CD4-positive, alpha-beta T cell (primary cell): ENCODE data around the gene XPC. TPM values are rescaled to one million over a fixed set of nuclear protein-coding genes. Genes with fewer than 3 reads are reported as not detected.
A peak's percentile ranks its signal among the peaks of the same experiment; 100 is the strongest.

Source experiments
- ATAC-seq: fragments of 200-7000 bp; cut with Tn5 transposase; one replicate; pipeline ENCODE4 v1.10.0; 2022; ENCODE audit warnings: mild to moderate bottlenecking; ENCODE audit not compliant: poor library complexity
- CTCF ChIA-PET: fragments of 350-600 bp; sonication (Branson Sonifier 250); formaldehyde crosslinking; loops from one replicate; lab custom pipeline; 2021; ENCODE audit warnings: antibody characterized with exemption, inconsistent platforms; lab: Charles Lee
- POLR2A ChIA-PET: fragments of 350-600 bp; sonication (Branson Sonifier 250); formaldehyde crosslinking; loops from one replicate; lab custom pipeline; 2021; ENCODE audit warnings: antibody characterized with exemption, inconsistent platforms; lab: Charles Lee
- DNase-seq, 14 experiments: peaks; one replicate each; pipeline ENCODE4 v3.0.0-alpha.2; 2013 to 2020; ENCODE audit warnings: mixed read lengths in 2 of 14
- H3K27ac ChIP-seq, 2 donors: one replicate each; pipeline versions ENCODE4 v1.5.1 to v1.7.0; 2013; ENCODE audit warnings: low read length in 2 of 2, low read depth in 1 of 2, mild to moderate bottlenecking in 1 of 2
- H3K27me3 ChIP-seq, 2 experiments: 1 replicate in 1 of 2; 2 replicates in 1 of 2; pipeline versions ENCODE4 v1.6.1 to v1.7.0; 2013; ENCODE audit warnings: low read length in 2 of 2, control low read depth in 1 of 2, mild to moderate bottlenecking in 1 of 2, moderate library complexity in 1 of 2; ENCODE audit not compliant: insufficient read depth in 2 of 2, control insufficient read depth in 1 of 2
- H3K36me3 ChIP-seq: one replicate; pipeline ENCODE4 v1.6.1; 2013; ENCODE audit warnings: low read length, control low read depth; ENCODE audit not compliant: insufficient read depth
- H3K4me1 ChIP-seq: one replicate; pipeline ENCODE4 v1.6.1; 2013; ENCODE audit warnings: low read length, control low read depth; ENCODE audit not compliant: insufficient read depth
- H3K4me3 ChIP-seq: one replicate; pipeline ENCODE4 v1.5.1; 2013; ENCODE audit warnings: mild to moderate bottlenecking, low read length, moderate library complexity
- H3K9me3 ChIP-seq, 2 experiments: 1 replicate in 1 of 2; 2 replicates in 1 of 2; pipeline versions ENCODE4 v1.6.1 to v1.7.0; 2013; ENCODE audit warnings: low read length in 2 of 2, mild to moderate bottlenecking in 2 of 2, control low read depth in 1 of 2, moderate library complexity in 1 of 2; ENCODE audit not compliant: control insufficient read depth in 1 of 2, insufficient read depth in 1 of 2
- H3K27ac Mint-ChIP-seq: one replicate; pipeline ENCODE4 v1.8.0; 2020; ENCODE audit warnings: mixed read lengths
- H3K27me3 Mint-ChIP-seq: one replicate; pipeline ENCODE4 v1.8.0; 2021; ENCODE audit warnings: mixed read lengths
- H3K36me3 Mint-ChIP-seq: one replicate; pipeline ENCODE4 v1.8.0; 2021; ENCODE audit warnings: low read depth, mixed read lengths
- H3K4me1 Mint-ChIP-seq: one replicate; pipeline ENCODE4 v1.8.0; 2021; ENCODE audit warnings: low read depth, mixed read lengths
- H3K4me3 Mint-ChIP-seq: one replicate; pipeline ENCODE4 v1.8.0; 2020; ENCODE audit warnings: mild to moderate bottlenecking, mixed read lengths
- H3K9me3 Mint-ChIP-seq: one replicate; pipeline ENCODE4 v1.8.0; 2020; ENCODE audit warnings: mixed read lengths
- CTCF ChIP-seq: fragments of 200-600 bp; IDR thresholded peaks from one replicate; pipeline ENCODE4 v1.8.0; 2022; ENCODE audit warnings: antibody characterized with exemption, mild to moderate bottlenecking
- intact Hi-C, 2 experiments: fragments of 100-400 bp; cut with DNase I in 1 of 2; cut with micrococcal nuclease in 1 of 2; formaldehyde crosslinking; loops; one replicate each; pipeline versions ENCODE4 v1.15.1 to v1.9.0; 2023 to 2025; cut with DNase I, micrococcal nuclease
- total RNA-seq, 174 experiments: library from RNA in 2 of 174; stranded (reverse) in 2 of 174; gene quantifications; one replicate each; pipeline ENCODE4 v1.2.3 and lab custom pipeline; 2021 to 2026

The XPC gene
- total RNA-seq, 2 experiments from 2014 or later: 59.2 to 65.1 TPM

GRCh38 chr3:14181253-14181652, 2.9 kb upstream of the XPC start:
- no peak overlapping the region for H3K4me3 Mint-ChIP-seq

GRCh38 chr3:14179795-14180194, 1.4 kb upstream of the XPC start:
- H3K27ac Mint-ChIP-seq: peak overlapping the region; percentile 93
- intact Hi-C loops: loop anchor here (1.0 to 10.0 kb wide), 10 partner anchors 223 to 1697 kb away; partner anchors contain the start of genes SLC6A6 (in 2 of the 2), NR2C2 (in 1 of the 2), NUP210 (in 1 of the 2) and RPL32 (in 1 of the 2)
- TF ChIP-seq CTCF: no peak
- peaks cover 31% of the 10 kb centered on the region for H3K36me3 ChIP-seq
- H3K27me3 Mint-ChIP-seq: no peaks in the 10 kb centered on the region
- ATAC-seq: no peak
- CTCF ChIA-PET: interaction anchor here (1.2 kb wide), 1 partner anchor 24 kb away, joined by 5 read pairs; no protein-coding TSS in a partner anchor
- H3K27ac ChIP-seq: no peak overlapping the region
- peaks cover 69% of the 10 kb centered on the region for H3K4me1 Mint-ChIP-seq
- peak overlapping the region; percentile 98 for H3K4me3 Mint-ChIP-seq
- DNase-seq: no peak
- H3K9me3 Mint-ChIP-seq: no peaks in the 10 kb centered on the region
- POLR2A ChIA-PET: interaction anchor here (1.3 to 3.3 kb wide), 5 partner anchors 37 to 920 kb away, joined by 4 to 129 read pairs (median 29); partner anchors contain the start of genes CHCHD4, RBSN and TMEM43
- H3K27me3 ChIP-seq: no peaks in the 10 kb centered on the region
- no peak overlapping the region for H3K4me3 ChIP-seq
- H3K4me1 ChIP-seq: peaks cover 41% of the 10 kb centered on the region
- H3K36me3 Mint-ChIP-seq: peaks cover 56% of the 10 kb centered on the region
- no peaks in the 10 kb centered on the region for H3K9me3 ChIP-seq

More at GRCh38 chr3:14181253-14181652, 2.9 kb upstream of the XPC start:
- H3K36me3 ChIP-seq: peaks cover 42% of the 10 kb centered on the region
- DNase-seq (no peak), ATAC-seq (no peak)
- peaks cover 60% of the 10 kb centered on the region for H3K36me3 Mint-ChIP-seq
- H3K27me3 Mint-ChIP-seq: no peaks in the 10 kb centered on the region
- no peak for TF ChIP-seq CTCF
- no peak overlapping the region for H3K27ac Mint-ChIP-seq
- intact Hi-C loops: no loop called here
- H3K9me3 ChIP-seq: no peaks in the 10 kb centered on the region
- no peaks in the 10 kb centered on the region for H3K9me3 Mint-ChIP-seq
- no peak overlapping the region for H3K4me3 ChIP-seq
- peaks cover 27% of the 10 kb centered on the region for H3K4me1 ChIP-seq
- H3K4me1 Mint-ChIP-seq: peaks cover 55% of the 10 kb centered on the region
- ChIA-PET CTCF (no interaction called here), POLR2A (no interaction called here)
- H3K27me3 ChIP-seq: no peaks in the 10 kb centered on the region
- H3K27ac ChIP-seq: no peak overlapping the region

- Histone ChIP-seq H3K27ac (peak overlapping the region; percentile 94 to 97), H3K4me1 (peaks cover 43% of the 10 kb centered on the region), H3K9me3 (no peaks in the 10 kb centered on the region), H3K36me3 (peaks cover 28% of the 10 kb centered on the region), H3K4me3 (peak overlapping the region; percentile 79), H3K27me3 (no peaks in the 10 kb centered on the region)
- Mint-ChIP-seq H3K27me3 (no peaks in the 10 kb centered on the region), H3K36me3 (peaks cover 55% of the 10 kb centered on the region), H3K27ac (peak overlapping the region; percentile 93), H3K4me3 (peak overlapping the region; percentile 98), H3K9me3 (no peaks in the 10 kb centered on the region), H3K4me1 (peaks cover 76% of the 10 kb centered on the region)
- POLR2A ChIA-PET: interaction anchor here (0.6 to 3.3 kb wide), 41 partner anchors 9 to 1515 kb away, joined by 3 to 129 read pairs (median 5); partner anchors contain the start of genes CCDC174, CHCHD4, HDAC11 and MRPS25
- intact Hi-C loops: loop anchor here (1.0 to 10.0 kb wide), 10 partner anchors 223 to 1697 kb away; partner anchors contain the start of genes SLC6A6 (in 2 of the 2), NR2C2 (in 1 of the 2), NUP210 (in 1 of the 2) and RPL32 (in 1 of the 2)
- TF ChIP-seq CTCF: no peak
- DNase-seq: peak in 1 of 14 experiments; percentile 20
- CTCF ChIA-PET: interaction anchor here (0.9 to 2.8 kb wide), 10 partner anchors 24 to 1337 kb away, joined by 3 to 14 read pairs (median 5); partner anchors contain the start of genes CHCHD4, RPL32, TMEM43 and WNT7A
- no peak for ATAC-seq
Observed at GRCh38 chr3:14179114-14179465, 689 bp upstream of the XPC start.
